HG02884 (cell line): Measurements from ENCODE around the gene MOXD1.

Experiments used
- ATAC-seq: cut with Tn5 transposase; IDR thresholded peaks from one replicate; pipeline ENCODE4 v1.9.1; 2021; ENCODE audit warnings: mild to moderate bottlenecking, moderate library complexity; ENCODE audit not compliant: unreplicated experiment

The MOXD1 gene

GRCh38 chr6:132246632-132247270 lies 154.5 kb downstream of the MOXD1 start:
- ATAC-seq = no peak

GRCh38 chr6:132246120-132246617 lies 155.1 kb downstream of the MOXD1 start:
- no peak for ATAC-seq
